Caco-2 (cell line): Measurements from ENCODE around the gene VWA7. TPM values are rescaled to one million over a fixed set of nuclear protein-coding genes. Genes with fewer than 3 reads are reported as not detected.

Source experiments
- BruUV-seq: library from RNA; stranded (reverse); fragments of 400-500 nt; replicated peaks from 2 replicates; lab custom pipeline; 2021; lab: Mats Ljungman, UMichigan
- CTCF ChIA-PET: fragments of 300-600 bp; sonication (Branson Sonifier 250); formaldehyde crosslinking; loops from one replicate; lab custom pipeline; 2022; ENCODE audit warnings: antibody characterized with exemption; lab: Charles Lee
- POLR2A ChIA-PET: fragments of 300-600 bp; sonication (Branson Sonifier 250); formaldehyde crosslinking; loops from one replicate; lab custom pipeline; 2022; ENCODE audit warnings: antibody characterized with exemption; lab: Charles Lee
- DNase-seq, 2 experiments: peaks; one replicate each; pipeline versions ENCODE4 v3.0.0 to v3.0.0-alpha.2; 2020 to 2022
- H3K27me3 ChIP-seq: replicated peaks from 2 replicates; pipeline ENCODE4 v1.6.0; 2011; ENCODE audit warnings: low read length; ENCODE audit not compliant: control insufficient read depth, insufficient read depth
- H3K36me3 ChIP-seq: 2 replicates; pipeline ENCODE4 v1.5.1; 2011; ENCODE audit warnings: low read length; ENCODE audit not compliant: control insufficient read depth, insufficient read depth
- H3K4me1 ChIP-seq: fragments of 250-450 bp; sonication (Bioruptor Pico); 2 replicates; pipeline ENCODE4 v1.5.1; 2020; ENCODE audit warnings: mild to moderate bottlenecking
- H3K4me3 ChIP-seq: 2 replicates; pipeline ENCODE4 v1.5.1; 2011; ENCODE audit warnings: low read depth, mild to moderate bottlenecking, control low read depth, low read length
- H3K9me3 ChIP-seq: fragments of 250-450 bp; sonication (Bioruptor Pico); 2 replicates; pipeline ENCODE4 v1.5.1; 2020; ENCODE audit warnings: mild to moderate bottlenecking, moderate library complexity
- H3K27ac Mint-ChIP-seq: one replicate; pipeline ENCODE4 v1.8.0; 2022; ENCODE audit warnings: mixed read lengths; ENCODE audit not compliant: unreplicated experiment
- H3K27me3 Mint-ChIP-seq: one replicate; pipeline ENCODE4 v1.8.0; 2022; ENCODE audit warnings: mixed read lengths; ENCODE audit not compliant: insufficient read depth, unreplicated experiment
- H3K36me3 Mint-ChIP-seq: one replicate; pipeline ENCODE4 v1.8.0; 2022; ENCODE audit warnings: mild to moderate bottlenecking, mixed read lengths; ENCODE audit not compliant: insufficient read depth, unreplicated experiment
- H3K4me1 Mint-ChIP-seq: one replicate; pipeline ENCODE4 v1.8.0; 2022; ENCODE audit warnings: low read depth, mixed read lengths; ENCODE audit not compliant: unreplicated experiment
- H3K4me3 Mint-ChIP-seq: one replicate; pipeline ENCODE4 v1.8.0; 2022; ENCODE audit warnings: mild to moderate bottlenecking, moderate library complexity, mixed read lengths; ENCODE audit not compliant: unreplicated experiment
- H3K9me3 Mint-ChIP-seq: one replicate; pipeline ENCODE4 v1.8.0; 2022; ENCODE audit warnings: mixed read lengths; ENCODE audit not compliant: unreplicated experiment
- CTCF ChIP-seq, 2 experiments: fragments of 200-600 bp in 1 of 2; IDR thresholded peaks; 1 replicate in 1 of 2; 2 replicates in 1 of 2; pipeline versions ENCODE4 v1.5.1 to v1.8.0; 2011 to 2022; ENCODE audit warnings: antibody characterized with exemption in 1 of 2, control low read depth in 1 of 2, inconsistent platforms in 1 of 2, low read depth in 1 of 2, low read length in 1 of 2, mild to moderate bottlenecking in 1 of 2, moderate library complexity in 1 of 2; ENCODE audit not compliant: insufficient read depth in 1 of 2, severe bottlenecking in 1 of 2, unreplicated experiment in 1 of 2
- intact Hi-C: fragments of 100-400 bp; cut with micrococcal nuclease; formaldehyde crosslinking; loops from one replicate; pipeline ENCODE4 v1.10.0; 2022; ENCODE audit not compliant: unreplicated experiment
- total RNA-seq: library from RNA; stranded (reverse); gene quantifications from 2 replicates; pipeline ENCODE4 v1.2.3, GENCODE V29; 2022

VWA7 gene
- total RNA-seq, 1 experiment from 2014 or later, result 0.61 TPM

DNA sequence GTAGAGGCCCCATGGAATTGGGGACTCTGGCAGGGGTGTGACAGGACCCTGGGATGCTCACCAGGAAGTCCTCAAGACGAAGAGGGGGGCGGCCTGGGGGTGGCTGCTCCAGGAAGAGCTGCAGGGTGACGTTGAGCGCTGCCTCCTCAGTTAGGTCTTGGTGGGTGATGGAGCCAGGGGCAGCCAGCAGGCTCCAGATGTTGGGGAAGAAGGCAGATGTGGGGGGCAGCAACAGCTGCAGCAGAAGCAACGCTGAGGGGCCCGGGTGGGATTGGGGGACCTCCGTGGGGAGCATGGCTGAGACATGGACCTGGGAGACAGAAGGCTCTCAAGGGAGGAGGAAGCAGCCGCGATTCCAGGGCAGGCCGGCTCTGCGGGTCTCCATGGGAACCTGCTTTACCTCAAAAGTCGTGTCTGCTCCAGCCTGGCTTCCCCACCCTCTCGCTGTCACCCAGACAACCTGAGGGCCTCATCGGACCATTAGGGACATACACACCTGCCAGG lies 591 bp downstream of the VWA7 start:
- intact Hi-C loops, result no loop called here
- peak overlapping the region; percentile 59 for H3K27ac Mint-ChIP-seq
- peaks cover 28% of the 10 kb centered on the region for H3K36me3 Mint-ChIP-seq
- ChIA-PET CTCF (no interaction called here), POLR2A (no interaction called here)
- Histone ChIP-seq H3K27me3 (no peaks in the 10 kb centered on the region), H3K9me3 (no peaks in the 10 kb centered on the region), H3K4me1 (peaks cover 23% of the 10 kb centered on the region), H3K4me3 (no peak overlapping the region), H3K36me3 (no peaks in the 10 kb centered on the region)
- TF ChIP-seq CTCF (IDR thresholded peaks at IDR 0.05; ENCODE audit: insufficient read depth in 1 of 2, low read depth in 1 of 2, low read length in 1 of 2, severe bottlenecking in 1 of 2, unreplicated experiment in 1 of 2), result no peak
- H3K4me1 Mint-ChIP-seq, result peaks cover 5% of the 10 kb centered on the region
- no peaks in the 10 kb centered on the region for H3K27me3 Mint-ChIP-seq
- H3K9me3 Mint-ChIP-seq, result no peaks in the 10 kb centered on the region
- no peak for DNase-seq
- H3K4me3 Mint-ChIP-seq, result no peak overlapping the region
- no TSS peak for BruUV-seq

DNA sequence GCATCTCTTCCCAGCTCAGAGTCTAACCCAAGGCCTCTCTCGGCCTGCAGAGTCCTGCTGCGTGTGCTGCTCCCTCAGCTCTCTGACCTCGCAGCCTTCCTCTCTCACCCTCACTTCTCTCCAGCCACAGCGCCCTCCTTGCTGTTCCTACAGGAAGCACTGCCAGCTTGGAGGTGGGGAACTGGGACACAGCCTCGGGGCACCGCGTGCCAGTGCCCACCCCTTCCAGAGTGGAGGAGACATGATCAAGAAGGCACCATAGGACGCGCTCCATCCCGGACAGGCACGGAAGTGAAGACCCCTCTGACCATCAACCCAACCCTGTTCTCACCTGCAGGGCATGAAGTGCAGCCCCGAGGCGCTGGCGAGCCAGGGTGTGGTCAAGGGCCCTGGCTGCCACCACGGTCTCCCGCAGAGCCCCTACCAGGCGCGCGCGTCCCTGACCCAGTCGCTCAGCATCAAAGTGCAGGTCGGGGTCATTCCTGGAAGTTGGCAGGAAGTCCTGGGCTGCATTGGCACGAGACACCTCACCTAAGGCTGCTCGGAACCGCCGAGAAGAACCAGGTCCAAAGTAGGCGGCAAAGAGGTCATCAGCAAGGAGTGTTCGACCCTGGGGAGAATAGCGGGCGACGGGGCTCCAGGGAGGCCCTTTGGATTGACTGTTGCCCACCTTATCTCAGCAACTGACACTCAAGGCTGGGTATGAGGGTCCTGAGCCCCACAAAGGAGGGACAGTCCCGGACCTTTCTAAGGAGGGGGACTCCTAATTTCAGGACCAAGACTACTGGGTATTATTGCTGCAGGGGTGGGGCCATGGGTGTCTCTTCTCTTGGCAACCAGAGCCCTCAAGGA lies 1.3 kb downstream of the VWA7 start:
- no peak for TF ChIP-seq CTCF (IDR thresholded peaks at IDR 0.05; ENCODE audit: insufficient read depth in 1 of 2, low read depth in 1 of 2, low read length in 1 of 2, severe bottlenecking in 1 of 2, unreplicated experiment in 1 of 2)
- H3K4me3 ChIP-seq, result no peak overlapping the region
- ChIA-PET POLR2A (interaction anchor here (1.8 kb wide), 1 partner anchor 51 kb away, joined by 8 read pairs; the partner anchor contains the start of gene HSPA1B), CTCF (interaction anchor here (0.6 to 1.0 kb wide), 2 partner anchors 16 to 198 kb away, joined by 4 to 5 read pairs; no protein-coding TSS in a partner anchor)
- no peaks in the 10 kb centered on the region for H3K9me3 Mint-ChIP-seq
- no peak overlapping the region for H3K4me3 Mint-ChIP-seq
- H3K4me1 Mint-ChIP-seq, result peaks cover 5% of the 10 kb centered on the region
- H3K36me3 Mint-ChIP-seq, result peaks cover 22% of the 10 kb centered on the region
- peak overlapping the region; percentile 59 for H3K27ac Mint-ChIP-seq
- no TSS peak for BruUV-seq
- intact Hi-C loops, result no loop called here
- peaks cover 23% of the 10 kb centered on the region for H3K4me1 ChIP-seq
- H3K27me3 ChIP-seq, result no peaks in the 10 kb centered on the region
- no peak for DNase-seq
- no peaks in the 10 kb centered on the region for H3K27me3 Mint-ChIP-seq
- no peaks in the 10 kb centered on the region for H3K9me3 ChIP-seq
- no peaks in the 10 kb centered on the region for H3K36me3 ChIP-seq

- Mint-ChIP-seq H3K27ac (no peak overlapping the region), H3K36me3 (peaks cover 16% of the 10 kb centered on the region), H3K27me3 (no peaks in the 10 kb centered on the region), H3K4me1 (peaks cover 5% of the 10 kb centered on the region), H3K4me3 (no peak overlapping the region), H3K9me3 (no peaks in the 10 kb centered on the region)
- no peak overlapping the region for H3K4me3 ChIP-seq
- no peaks in the 10 kb centered on the region for H3K9me3 ChIP-seq
- ChIA-PET CTCF (interaction anchor here (0.6 to 1.0 kb wide), 2 partner anchors 16 to 197 kb away, joined by 4 to 5 read pairs; no protein-coding TSS in a partner anchor), POLR2A (interaction anchor here (1.8 kb wide), 1 partner anchor 52 kb away, joined by 8 read pairs; the partner anchor contains the start of gene HSPA1B)
- H3K36me3 ChIP-seq, result no peaks in the 10 kb centered on the region
- intact Hi-C loops, result no loop called here
- no peak for TF ChIP-seq CTCF (IDR thresholded peaks at IDR 0.05; ENCODE audit: insufficient read depth in 1 of 2, low read depth in 1 of 2, low read length in 1 of 2, severe bottlenecking in 1 of 2, unreplicated experiment in 1 of 2)
- no peaks in the 10 kb centered on the region for H3K27me3 ChIP-seq
- peaks cover 23% of the 10 kb centered on the region for H3K4me1 ChIP-seq
- no peak for DNase-seq
- no TSS peak for BruUV-seq
These were observed 1.9 kb downstream of the VWA7 start for GRCh38 chr6:31775184-31775583.
